Activated CD4-positive, alpha-beta T cell treated with anti-CD3 and anti-CD28 coated beads, Interleukin-10, Interleukin-2, amounts not matched to agents 100 ng/mL and 50 ng/mL, durations not matched to agents 16 hours and 8 hours (primary cell): Measurements from ENCODE around the gene GGCX.
"Not testable (repeated sequence)": the region's sequence is repeated elsewhere in the genome, so short reads cannot be mapped to it uniquely, and the experiment has no call there.

ENCODE experiments used
- DNase-seq: peaks from one replicate; pipeline ENCODE4 v3.0.0-alpha.2; 2020

Gene GGCX

DNA sequence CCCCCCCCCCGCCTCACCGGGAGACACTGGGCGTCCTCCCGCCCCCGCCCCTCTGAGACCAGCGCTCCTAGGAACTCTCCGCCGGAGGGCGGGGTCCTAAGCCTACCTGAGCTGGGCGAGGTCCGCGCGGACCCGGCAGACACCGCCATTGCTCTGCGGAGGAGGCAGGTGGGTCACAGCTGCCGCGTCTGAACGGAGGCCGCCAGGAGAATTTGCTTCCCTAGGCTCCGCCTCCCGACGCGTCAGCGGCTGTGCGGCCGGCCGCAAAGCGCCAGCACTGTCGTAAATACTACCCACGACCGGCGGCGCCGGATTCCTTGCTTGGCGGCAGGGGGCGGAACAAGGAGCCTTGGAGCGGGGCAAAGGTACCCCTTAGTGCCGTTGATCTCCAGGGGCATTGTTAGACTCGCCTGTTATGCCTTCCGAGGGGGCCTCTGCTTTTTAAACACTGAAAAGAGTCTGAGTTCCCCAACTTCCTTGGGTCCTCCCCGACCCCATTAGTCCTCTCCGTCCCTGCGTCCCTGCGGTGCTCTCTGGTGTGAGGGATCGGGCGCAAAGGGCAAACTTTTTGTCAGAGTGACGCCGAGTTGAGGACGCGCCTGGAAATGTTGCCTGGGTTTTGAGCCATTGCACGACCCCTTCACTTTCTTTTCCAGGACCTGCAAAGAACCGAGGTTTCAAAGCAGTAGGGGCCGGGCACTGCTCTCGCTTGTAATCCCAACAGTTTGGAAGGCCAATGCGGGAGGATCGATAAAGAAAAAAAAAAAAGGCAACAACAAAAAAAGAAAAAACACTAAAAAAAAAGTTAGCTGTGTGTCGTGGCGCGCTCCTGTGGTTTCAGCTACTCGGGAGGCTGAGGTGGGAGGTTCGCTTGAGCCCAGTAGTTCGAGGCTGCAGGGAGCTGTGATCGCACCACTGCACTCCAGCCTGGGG is at the start of gene GGCX:
TSS of gene GGCX (minus strand) at position 214 of the 933 bp plus-strand sequence. CDS start at position 149, 65 bp downstream.
- DNase-seq: peak; percentile 97

DNA sequence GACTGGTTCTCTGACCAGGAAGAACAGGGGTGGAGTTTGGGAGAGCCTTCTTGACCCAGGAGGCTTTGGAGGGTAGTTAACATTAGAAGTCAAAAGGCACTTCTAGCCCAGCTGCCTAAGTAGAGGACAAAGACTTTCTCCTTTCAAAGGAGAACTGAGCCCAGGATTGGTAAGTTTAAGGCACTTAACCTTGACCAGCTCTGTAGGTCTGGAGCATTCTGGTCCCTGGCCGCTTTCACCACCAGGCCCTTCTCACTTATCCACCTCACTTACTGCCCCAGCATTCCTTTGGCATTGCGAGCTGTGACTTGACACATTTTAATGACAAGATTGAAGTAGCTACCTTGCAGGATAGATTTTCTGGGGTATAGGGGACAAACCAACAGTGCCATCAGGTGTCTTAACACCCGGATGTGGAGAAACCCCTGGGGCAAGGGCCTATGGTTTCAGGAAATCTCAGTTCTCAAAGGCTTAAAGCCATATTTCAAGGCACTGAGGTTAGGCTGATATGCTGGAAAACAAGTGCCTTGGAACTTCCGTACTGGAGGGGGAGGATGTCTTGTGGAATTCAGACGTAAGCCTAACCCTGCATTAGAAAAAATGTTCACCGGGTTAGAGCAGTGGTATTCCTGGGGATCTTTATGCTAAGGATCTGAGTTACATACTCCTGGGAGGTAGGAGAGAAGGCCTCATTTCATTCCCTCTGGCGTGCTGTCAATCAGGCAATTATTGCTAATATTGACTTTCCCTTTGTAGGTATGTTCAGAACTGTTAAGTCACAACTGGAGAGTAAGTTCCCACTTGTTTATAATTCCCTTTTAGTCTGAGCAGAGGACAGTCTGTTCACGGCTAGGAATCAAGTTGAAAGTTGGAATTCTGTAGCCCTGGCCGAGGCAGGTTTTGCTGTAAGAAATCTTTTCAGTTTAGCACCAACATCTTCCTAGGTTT is 46.2 kb upstream of the GGCX start:
- no peak for DNase-seq

- DNase-seq: no peak
Measured at GRCh38 chr2:85606116-85606455, 44.8 kb upstream of the GGCX start.

DNA sequence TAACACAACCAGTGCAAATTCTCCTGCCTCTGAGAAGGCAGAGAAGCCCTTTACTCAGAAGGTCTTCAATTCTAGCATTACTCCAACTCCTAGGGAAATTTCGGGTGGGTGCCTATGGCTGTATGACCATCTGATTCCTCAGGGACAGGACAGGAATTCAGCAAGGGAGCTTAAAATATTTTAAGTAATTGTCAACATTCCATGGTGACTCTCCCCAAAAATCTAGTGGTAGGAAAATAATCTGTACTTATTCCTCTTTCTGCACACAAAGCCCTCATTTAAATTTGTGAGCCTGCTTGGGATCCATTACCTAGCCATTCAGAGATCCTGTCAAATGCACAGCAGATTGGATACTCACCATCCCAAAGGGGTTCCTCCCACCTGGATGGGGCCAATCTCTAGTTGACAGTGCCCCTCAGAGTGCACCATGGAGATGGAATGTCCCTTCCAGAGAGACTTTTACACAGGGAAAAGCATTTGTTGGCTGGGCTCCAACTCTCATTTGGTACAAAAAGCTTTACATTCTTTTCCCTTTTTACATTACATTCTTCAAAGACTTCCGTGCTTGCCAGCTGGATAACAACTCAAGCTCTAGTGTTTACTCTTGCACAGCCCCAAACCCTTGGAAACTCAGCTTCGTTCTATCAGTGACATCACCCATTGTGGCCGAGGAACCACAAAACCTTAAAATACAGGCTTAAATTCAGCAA is 44.3 kb upstream of the GGCX start:
- DNase-seq: no peak

- no peak for DNase-seq
Measured at GRCh38 chr2:85604568-85605339, 43.5 kb upstream of the GGCX start.

DNA sequence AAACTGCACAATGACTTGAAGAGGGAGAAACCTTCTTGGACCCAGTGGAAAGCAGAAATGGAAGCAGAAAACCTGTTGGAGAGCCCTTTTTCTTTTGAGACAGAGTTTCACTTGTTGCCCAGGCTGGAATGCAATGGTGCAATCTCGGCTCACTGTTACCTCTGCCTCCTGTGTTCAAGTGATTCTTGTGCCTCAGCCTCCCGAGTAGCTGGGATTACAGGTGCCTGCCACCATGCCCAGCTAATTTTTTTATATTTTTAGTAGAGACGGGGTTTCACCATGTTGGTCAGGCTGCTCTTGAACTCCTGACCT is 42.8 kb upstream of the GGCX start:
- DNase-seq: not testable (repeated sequence)

DNA sequence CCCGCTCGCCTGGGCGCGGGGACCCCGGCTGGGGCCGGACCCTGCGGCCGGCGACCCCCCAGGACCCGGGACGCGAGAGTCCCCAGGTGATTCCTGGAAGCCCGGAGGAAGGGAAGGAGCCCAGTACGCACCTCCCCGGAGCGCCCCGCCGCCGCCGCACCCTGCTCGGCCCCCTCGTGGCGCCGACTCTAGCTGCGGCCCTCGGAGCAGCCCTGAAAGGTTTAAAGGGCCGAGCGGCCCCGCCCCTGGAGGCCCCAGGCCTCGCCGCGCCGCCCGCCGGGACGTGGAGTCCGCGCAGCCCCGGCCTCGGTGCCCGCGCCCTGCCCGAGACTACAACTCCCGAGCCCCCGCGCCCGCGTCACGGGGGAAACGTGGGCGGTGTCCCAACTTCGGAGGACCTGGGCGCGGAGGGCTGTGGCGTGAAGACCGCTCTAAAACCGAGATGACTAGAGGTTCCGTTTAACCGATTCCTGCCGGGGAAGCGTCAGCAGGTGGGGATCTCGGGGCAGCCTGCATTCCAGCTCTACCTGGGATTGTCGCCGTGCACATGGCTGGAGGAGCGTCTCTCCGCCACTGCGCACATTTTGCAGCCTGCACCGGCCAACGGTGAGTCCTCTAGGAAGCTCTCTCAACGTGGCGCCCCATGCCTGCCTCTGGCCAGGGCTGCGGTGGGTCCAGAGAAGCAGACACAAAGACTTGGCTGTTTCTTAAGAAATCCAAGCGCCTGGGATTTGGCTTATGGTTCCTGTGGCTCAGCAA is 41.4 kb upstream of the GGCX start, which contains the start of gene TMEM150A:
TSS of gene TMEM150A (minus strand) at position 223 of the 759 bp plus-strand sequence. CDS start 750 bp downstream, outside the sequence.
- peak; percentile 90 for DNase-seq

- DNase-seq: no peak
Measured at GRCh38 chr2:85601771-85602475, 40.6 kb upstream of the GGCX start.

DNA sequence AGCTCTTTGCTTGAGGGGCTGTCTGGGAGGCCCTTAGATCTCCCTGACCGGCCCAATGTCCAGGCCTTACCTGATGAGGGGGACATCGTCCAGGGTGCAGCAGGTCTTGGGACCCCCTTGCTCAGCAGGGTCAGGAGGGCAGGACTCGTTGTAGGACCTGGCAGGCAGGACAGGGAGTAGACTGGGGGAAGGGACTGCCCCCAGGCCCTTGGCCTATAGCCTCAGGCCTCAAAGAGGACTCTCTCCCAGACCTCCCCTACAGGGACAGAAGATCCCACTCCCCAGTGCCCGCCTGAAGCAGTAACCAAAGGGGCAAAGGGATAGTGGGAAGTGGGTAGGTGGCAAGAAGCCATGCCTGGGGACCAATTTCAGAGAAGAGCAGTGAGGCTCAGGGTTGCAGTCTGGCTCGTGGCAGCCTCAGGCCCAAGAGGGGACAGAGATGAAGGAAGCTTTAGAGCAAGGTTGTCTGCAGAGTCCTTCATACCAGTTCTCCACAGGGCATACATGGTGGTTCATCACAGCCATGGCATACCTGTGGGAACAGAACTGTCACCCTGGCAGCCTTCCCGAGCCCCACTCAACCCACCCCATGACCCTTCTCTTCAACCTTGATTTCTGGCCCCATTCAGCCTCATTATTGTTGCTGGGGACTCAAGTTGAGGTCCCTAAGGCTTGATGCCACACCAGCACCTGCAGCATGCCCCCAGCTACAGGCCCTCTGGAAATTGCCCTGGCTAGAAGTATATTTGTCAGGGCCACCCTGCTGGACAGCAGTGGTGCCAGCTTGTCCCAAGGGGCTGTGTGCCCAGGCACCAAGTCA is 39.9 kb upstream of the GGCX start:
- DNase-seq: no peak

- DNase-seq: no peak
Measured at GRCh38 chr2:85600235-85600575, 38.9 kb upstream of the GGCX start.

DNA sequence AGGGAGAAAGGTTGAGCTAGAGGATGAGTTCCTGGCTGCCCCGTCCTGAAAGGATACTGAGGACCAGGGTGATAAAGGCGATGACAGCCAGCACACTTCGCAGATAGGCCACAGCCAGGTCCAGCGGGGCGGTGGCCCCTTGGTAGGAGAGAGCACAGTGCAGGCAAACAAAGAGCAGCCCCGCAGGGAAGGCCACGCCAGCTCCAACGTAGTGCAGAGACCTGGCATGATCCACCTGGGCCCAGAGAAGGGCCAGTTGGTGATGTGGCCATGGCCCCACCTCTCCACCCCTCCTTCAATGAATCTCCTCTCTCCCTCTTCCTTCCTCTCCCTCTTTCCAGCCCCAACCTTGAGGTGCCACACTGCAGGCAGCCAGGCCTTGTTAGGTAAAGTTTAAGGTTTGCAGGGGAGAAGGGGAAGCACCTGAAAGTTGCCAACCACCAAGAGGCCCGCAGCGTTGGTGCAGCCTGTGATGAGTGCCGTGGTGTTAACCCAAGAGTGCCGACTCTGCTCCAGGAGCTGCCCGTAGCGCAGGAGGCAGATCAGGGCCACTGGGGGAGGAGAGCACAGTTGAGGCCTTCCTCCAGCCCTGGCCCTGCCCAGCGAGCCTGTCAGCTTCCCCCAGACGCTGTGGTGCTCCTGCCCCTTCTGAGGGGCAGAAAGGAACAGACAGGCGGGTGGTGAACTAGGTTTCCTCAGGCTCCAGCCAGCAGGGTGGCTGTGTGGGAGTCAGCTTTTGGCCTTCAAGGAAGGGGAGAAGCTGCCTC is 38.4 kb upstream of the GGCX start:
- no peak for DNase-seq

DNA sequence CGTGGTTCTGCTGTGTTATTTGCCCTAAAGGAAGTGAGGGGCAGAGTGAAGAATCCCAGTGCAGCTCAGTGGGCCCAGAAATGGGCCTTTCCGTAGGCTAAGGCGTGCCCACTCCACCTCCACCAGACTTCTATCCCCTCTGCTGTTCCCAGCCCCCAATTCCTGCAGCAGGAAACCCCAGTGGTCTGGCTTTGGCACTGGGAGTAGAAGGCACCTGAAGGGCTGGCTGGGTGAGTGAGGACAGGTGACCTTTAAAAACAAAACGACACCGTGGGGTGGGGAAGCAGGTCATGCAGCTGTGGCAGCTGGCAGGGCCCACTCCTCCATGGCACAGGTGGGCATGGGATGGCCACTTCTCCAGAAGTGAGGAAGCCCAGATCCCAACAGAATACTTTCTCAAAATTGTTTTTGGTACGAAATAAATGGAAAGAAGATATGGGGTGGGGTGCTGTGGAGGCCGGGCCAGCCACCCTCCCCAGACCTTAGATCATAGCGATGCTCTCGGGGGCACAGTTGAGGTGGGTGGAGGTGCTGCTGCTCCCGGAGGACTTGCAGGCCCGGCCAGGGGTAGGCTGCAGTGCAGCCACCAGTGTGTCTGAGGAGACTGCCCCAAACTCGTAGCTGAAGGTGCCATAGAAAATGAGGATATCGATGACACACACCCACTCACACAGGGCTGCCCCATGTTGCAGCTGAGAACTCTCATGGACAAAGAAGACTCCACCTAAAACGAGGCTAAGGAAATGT is 37.5 kb upstream of the GGCX start:
- no peak for DNase-seq

- no peak for DNase-seq
Measured at GRCh38 chr2:85597241-85597640, 35.9 kb upstream of the GGCX start.

DNA sequence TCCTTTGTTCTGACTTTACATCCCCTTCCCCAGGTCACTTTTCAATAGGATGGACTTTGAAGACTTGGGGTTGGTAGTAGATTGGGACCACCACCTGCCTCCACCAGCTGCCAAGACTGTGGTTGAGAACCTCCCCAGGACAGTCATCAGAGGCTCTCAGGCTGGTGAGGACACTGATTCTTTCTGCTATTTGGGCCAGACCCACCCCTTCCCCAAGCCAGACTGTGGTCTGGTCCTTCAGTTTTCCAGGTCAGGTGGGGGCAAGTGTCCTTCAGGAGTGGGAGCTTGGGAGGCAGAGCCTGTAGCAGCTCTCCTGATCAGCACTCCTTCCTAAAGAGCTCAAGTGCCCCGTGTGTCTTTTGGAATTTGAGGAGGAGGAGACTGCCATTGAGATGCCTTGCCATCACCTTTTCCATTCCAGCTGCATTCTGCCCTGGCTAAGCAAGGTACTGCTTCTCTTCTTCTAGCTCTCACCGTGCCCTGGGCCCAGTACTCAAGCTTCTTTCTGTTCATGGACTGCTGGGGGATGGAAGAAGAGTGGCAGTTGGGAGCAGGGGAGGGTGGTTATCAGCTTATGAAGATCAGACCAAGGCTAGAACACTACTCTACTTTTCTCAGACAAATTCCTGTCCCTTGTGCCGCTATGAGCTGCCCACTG is 35.3 kb upstream of the GGCX start:
- DNase-seq: no peak

- no peak for DNase-seq
Measured at GRCh38 chr2:85596026-85596333, 34.7 kb upstream of the GGCX start.

- peak; percentile 97 for DNase-seq
Measured at GRCh38 chr2:85595301-85596025, 34.2 kb upstream of the GGCX start, which contains the start of gene RNF181. Gene RNF181, plus strand, starts transcription at chr2:85595745. Its CDS starts 19 bp downstream, at chr2:85595764.

GRCh38 chr2:85594715-85595300 is 33.5 kb upstream of the GGCX start:
- DNase-seq: no peak
